HL-60/S4 treated with phorbol 12-myristate 13-acetate at 8.2 ng/mL for 4 days and 3 days (cell line): ENCODE data around the gene MINK1.

Experiments
- in situ Hi-C: fragments of 300-500 bp; cut with MboI; formaldehyde crosslinking; loops from 2 replicates; pipeline ENCODE4 v1.15.0; 2022; ENCODE audit warnings: low sequenced_read_pairs

MINK1 gene

GRCh38 chr17:4833178-4833940 lies at the start of gene MINK1:
MINK1 (plus strand) TSS chr17:4833340; CDS start chr17:4833584, 244 bp downstream.
- in situ Hi-C loops, result no loop called here

- in situ Hi-C loops, result no loop called here
Observed at GRCh38 chr17:4785311-4786105, 47.6 kb upstream of the MINK1 start.

- in situ Hi-C loops, result no loop called here
Observed at GRCh38 chr17:4786106-4786511, 47.0 kb upstream of the MINK1 start, which contains the start of gene VMO1. VMO1 (minus strand) TSS chr17:4786364; CDS start chr17:4786352, 12 bp downstream.

GRCh38 chr17:4786516-4786915 lies 46.6 kb upstream of the MINK1 start:
- in situ Hi-C loops, result no loop called here

- in situ Hi-C loops, result no loop called here
Observed at GRCh38 chr17:4788159-4788806, 44.9 kb upstream of the MINK1 start.

- in situ Hi-C loops, result no loop called here
Observed at GRCh38 chr17:4788807-4789700, 44.1 kb upstream of the MINK1 start, which contains the start of gene GLTPD2. GLTPD2 (plus strand) TSS chr17:4788964; CDS start chr17:4789012, 48 bp downstream.

GRCh38 chr17:4789701-4789950 lies 43.5 kb upstream of the MINK1 start:
- in situ Hi-C loops, result no loop called here

GRCh38 chr17:4789951-4790704 lies 43.0 kb upstream of the MINK1 start:
- in situ Hi-C loops, result no loop called here

- in situ Hi-C loops, result no loop called here
Observed at GRCh38 chr17:4790705-4791088, 42.4 kb upstream of the MINK1 start.

- in situ Hi-C loops, result no loop called here
Observed at GRCh38 chr17:4795168-4795567, 38.0 kb upstream of the MINK1 start.

- in situ Hi-C loops, result no loop called here
Observed at GRCh38 chr17:4796552-4796920, 36.6 kb upstream of the MINK1 start.

- in situ Hi-C loops, result no loop called here
Observed at GRCh38 chr17:4800462-4801196, 32.5 kb upstream of the MINK1 start.

GRCh38 chr17:4802228-4802627 lies 30.9 kb upstream of the MINK1 start, which contains the start of gene C17orf114:
C17orf114 (minus strand) TSS chr17:4802328.
- in situ Hi-C loops, result no loop called here

GRCh38 chr17:4806456-4806776 lies 26.7 kb upstream of the MINK1 start:
- in situ Hi-C loops, result no loop called here

- in situ Hi-C loops, result no loop called here
Observed at GRCh38 chr17:4806777-4807604, 26.1 kb upstream of the MINK1 start, which contains the start of gene PLD2. PLD2 (plus strand) TSS chr17:4807152; CDS start chr17:4807773, 621 bp downstream.

- in situ Hi-C loops, result no loop called here
Observed at GRCh38 chr17:4807605-4808377, 25.3 kb upstream of the MINK1 start.

GRCh38 chr17:4808378-4808767 lies 24.8 kb upstream of the MINK1 start:
- in situ Hi-C loops, result no loop called here
